Measurements from ENCODE around the gene ERG.

Gene ERG

GRCh38 chr21:38384238-38384560, 114.1 kb downstream of the ERG start:
- Histone ChIP-seq H3K4me3 (ENCODE audit: low read depth, low read length) (no peak overlapping the region), H3K9me3 (ENCODE audit: control insufficient read depth, low read length) (no peaks in the 10 kb centered on the region), H2AFZ (no peak overlapping the region), H3K36me3 (ENCODE audit: control insufficient read depth, insufficient read depth, low read length) (no peaks in the 10 kb centered on the region), H3K4me2 (ENCODE audit: low read length) (no peak overlapping the region), H3K27me3 (ENCODE audit: control insufficient read depth, insufficient read depth, low read length) (no peaks in the 10 kb centered on the region), H3K9ac (no peak overlapping the region), H3K27ac (no peak overlapping the region), H3K4me1 (no peaks in the 10 kb centered on the region), H3K79me2 (no peaks in the 10 kb centered on the region)
- TF ChIP-seq CTCF (IDR thresholded peaks at IDR 0.05), result no peak

GRCh38 chr21:38383411-38384237, 114.7 kb downstream of the ERG start:
- no peak overlapping the region for H3K9ac ChIP-seq
- no peaks in the 10 kb centered on the region for H3K79me2 ChIP-seq
- no peak overlapping the region for H2AFZ ChIP-seq
- no peak overlapping the region for H3K27ac ChIP-seq
- H3K4me1 ChIP-seq, result no peaks in the 10 kb centered on the region
- TF ChIP-seq CTCF (IDR thresholded peaks at IDR 0.05), result no peak
- no peak overlapping the region for H3K4me2 ChIP-seq (ENCODE audit: low read length)
- H3K27me3 ChIP-seq (ENCODE audit: control insufficient read depth, insufficient read depth, low read length), result no peaks in the 10 kb centered on the region
- H3K36me3 ChIP-seq (ENCODE audit: control insufficient read depth, insufficient read depth, low read length), result no peaks in the 10 kb centered on the region
- no peak overlapping the region for H3K4me3 ChIP-seq (ENCODE audit: low read depth, low read length)
- H3K9me3 ChIP-seq (ENCODE audit: control insufficient read depth, low read length), result no peaks in the 10 kb centered on the region

- H3K4me2 ChIP-seq (ENCODE audit: low read length), result no peak overlapping the region
- no peaks in the 10 kb centered on the region for H3K9me3 ChIP-seq (ENCODE audit: control insufficient read depth, low read length)
- no peak overlapping the region for H3K9ac ChIP-seq
- TF ChIP-seq CTCF (IDR thresholded peaks at IDR 0.05), result no peak
- H2AFZ ChIP-seq, result no peak overlapping the region
- no peaks in the 10 kb centered on the region for H3K79me2 ChIP-seq
- no peaks in the 10 kb centered on the region for H3K36me3 ChIP-seq (ENCODE audit: control insufficient read depth, insufficient read depth, low read length)
- H3K4me1 ChIP-seq, result no peaks in the 10 kb centered on the region
- no peaks in the 10 kb centered on the region for H3K27me3 ChIP-seq (ENCODE audit: control insufficient read depth, insufficient read depth, low read length)
- no peak overlapping the region for H3K27ac ChIP-seq
- H3K4me3 ChIP-seq (ENCODE audit: low read depth, low read length), result no peak overlapping the region
Measured at GRCh38 chr21:38380481-38381137, 117.7 kb downstream of the ERG start.

- Histone ChIP-seq H3K4me1 (no peaks in the 10 kb centered on the region), H3K79me2 (no peaks in the 10 kb centered on the region), H3K27ac (no peak overlapping the region), H3K9me3 (ENCODE audit: control insufficient read depth, low read length) (no peaks in the 10 kb centered on the region), H3K36me3 (ENCODE audit: control insufficient read depth, insufficient read depth, low read length) (no peaks in the 10 kb centered on the region), H3K9ac (no peak overlapping the region), H2AFZ (no peak overlapping the region), H3K4me3 (ENCODE audit: low read depth, low read length) (no peak overlapping the region), H3K4me2 (ENCODE audit: low read length) (no peak overlapping the region), H3K27me3 (ENCODE audit: control insufficient read depth, insufficient read depth, low read length) (no peaks in the 10 kb centered on the region)
- no peak for TF ChIP-seq CTCF (IDR thresholded peaks at IDR 0.05)
Measured at GRCh38 chr21:38379147-38379546, 119.1 kb downstream of the ERG start.

Data from parathyroid adenoma (tissue), 2 donors.